H4 (cell line): ENCODE results near the gene LENG8. TPM values are rescaled to one million over a fixed set of nuclear protein-coding genes. Genes with fewer than 3 reads are reported as not detected.

Experiments used
- DNase-seq: peaks from one replicate; pipeline ENCODE4 v3.0.0-alpha.2; 2015; ENCODE audit warnings: low spot score
- total RNA-seq: library from RNA; depleted of rRNA; stranded (reverse); fragments of >200 nt; shearing (Covaris generic); gene quantifications from 2 replicates; pipeline ENCODE4 v1.2.3, GENCODE V29; 2014; rRNA removed

Gene LENG8
- total RNA-seq, result 4.3 and 4.6 TPM in 2 replicates

DNA sequence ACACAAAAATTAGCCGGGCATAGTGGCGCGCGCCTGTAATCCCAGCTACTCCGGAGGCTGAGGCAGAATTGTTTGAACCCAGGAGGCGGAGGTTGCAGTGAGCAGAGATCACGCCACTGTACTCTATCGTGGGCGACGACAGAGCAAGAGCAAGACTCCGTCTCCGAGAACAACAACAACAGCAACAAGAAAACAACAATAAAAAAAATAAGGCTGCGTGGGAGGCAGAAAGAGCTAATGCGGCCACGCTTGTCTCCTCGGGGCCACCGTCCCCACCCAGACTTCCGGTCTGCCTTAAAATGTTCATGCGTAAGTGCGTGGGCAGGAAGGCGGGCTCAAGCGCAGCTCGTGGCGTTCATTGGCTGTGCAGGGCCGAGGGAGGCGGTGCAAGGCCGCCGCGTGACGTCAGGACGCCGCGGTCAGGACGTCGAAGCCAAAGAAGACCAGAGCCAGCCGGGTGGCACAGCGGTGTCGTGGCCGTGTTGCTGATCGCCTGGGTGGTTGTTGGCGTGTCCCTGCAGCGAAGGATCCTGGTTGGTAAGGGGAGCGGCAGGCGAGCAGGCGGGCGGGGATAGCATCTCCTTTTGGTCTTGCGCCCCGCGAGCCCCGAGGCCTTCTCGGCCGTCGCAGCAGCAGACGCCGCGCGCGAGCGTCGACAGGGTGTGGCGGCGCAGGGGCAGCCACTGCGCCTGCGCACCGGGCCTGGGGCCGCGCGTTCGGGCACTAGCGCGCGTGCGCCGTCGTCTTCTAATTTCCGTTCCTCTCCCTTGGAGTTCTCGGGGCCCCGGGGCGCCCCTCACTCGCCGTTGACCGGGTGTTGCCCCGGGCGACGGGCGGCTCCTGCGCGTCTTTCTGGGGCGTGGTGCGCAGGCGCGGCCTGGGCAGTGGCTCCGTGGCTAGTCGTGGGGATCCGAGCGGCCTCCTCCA, at the start of gene LENG8:
LENG8 (plus strand) TSS at position 426 of the 927 bp plus-strand sequence. CDS start 2,146 bp downstream, outside the sequence.
- DNase-seq, result peak; percentile 100

DNA sequence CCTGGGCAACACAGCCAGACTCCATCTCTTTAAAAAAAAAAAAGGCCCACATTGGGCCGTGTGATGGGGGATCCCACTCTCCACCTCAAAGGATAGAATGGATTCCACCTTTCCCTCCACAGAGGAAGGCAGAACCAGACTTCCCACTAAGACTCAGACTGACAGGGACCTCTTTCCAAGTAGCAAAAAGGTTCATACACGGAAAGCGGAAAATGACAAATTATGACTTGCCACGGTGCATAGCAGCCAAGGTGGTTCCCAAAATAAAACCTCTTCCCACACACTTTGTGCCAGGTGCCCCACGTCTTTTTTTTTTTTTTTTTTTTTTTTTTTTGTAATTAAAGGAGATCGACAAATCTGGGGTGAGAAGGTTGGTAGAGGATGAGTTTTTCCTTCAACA, 48.1 kb upstream of the LENG8 start:
- no peak for DNase-seq

DNA sequence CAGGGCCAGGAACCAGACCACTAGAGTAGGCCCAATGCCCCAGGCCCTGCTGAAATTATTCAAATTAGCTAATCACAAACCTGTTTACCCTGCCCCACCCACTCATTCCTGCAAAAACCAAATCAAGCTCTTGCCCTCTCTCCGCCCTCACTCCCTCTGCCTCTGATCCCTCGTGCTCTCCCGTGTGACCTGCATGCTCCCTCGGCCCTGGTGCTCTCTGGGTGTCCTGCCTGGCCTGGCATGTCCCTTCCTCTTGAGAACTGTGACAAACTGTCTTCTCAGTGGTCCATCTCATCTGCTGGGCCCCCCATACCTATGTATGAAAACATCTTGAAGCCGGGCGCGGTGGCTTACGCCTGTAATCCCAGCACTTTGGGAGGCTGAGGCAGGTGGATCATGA, 45.9 kb upstream of the LENG8 start:
- no peak for DNase-seq

DNA sequence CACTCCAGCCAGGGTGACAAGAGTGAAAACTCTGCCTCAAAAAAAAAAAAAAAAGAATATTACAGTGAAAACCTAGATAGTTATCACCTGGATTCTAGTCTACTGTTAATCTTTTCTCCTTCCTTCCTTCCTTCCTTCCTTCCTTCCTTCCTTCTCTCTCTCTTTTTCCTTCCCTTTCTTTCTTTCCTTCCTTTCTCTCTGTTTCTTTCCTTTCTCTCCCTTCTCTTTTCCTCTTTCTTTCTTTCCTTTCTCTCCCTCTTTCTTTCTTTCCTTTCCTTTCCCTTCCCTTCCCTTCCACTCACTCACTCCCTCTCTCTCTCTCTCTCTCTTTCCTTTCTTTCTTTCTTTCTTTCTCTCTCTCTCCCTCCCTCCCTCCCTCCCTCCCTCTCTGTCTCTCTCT, 43.4 kb upstream of the LENG8 start:
- no peak for DNase-seq

DNA sequence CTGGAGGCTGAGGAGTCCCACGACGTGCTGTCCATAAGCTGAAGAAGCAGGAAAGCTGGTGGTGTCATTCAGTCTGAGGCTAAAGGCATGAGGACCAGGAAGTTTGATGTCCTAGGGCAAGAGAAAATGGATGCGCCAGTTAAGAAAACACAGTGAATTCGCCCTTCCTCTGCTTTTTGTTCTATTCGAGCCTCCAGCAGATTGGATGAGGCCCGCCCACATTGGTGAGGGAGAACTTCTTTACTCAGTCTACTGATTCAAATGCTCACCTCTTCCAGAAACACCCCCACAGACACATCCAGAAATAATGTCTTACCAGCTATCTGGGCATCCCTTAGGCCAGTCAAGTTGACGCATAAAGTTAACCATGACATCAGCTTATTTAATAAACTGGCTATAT, 41.2 kb upstream of the LENG8 start:
- DNase-seq, result no peak

DNA sequence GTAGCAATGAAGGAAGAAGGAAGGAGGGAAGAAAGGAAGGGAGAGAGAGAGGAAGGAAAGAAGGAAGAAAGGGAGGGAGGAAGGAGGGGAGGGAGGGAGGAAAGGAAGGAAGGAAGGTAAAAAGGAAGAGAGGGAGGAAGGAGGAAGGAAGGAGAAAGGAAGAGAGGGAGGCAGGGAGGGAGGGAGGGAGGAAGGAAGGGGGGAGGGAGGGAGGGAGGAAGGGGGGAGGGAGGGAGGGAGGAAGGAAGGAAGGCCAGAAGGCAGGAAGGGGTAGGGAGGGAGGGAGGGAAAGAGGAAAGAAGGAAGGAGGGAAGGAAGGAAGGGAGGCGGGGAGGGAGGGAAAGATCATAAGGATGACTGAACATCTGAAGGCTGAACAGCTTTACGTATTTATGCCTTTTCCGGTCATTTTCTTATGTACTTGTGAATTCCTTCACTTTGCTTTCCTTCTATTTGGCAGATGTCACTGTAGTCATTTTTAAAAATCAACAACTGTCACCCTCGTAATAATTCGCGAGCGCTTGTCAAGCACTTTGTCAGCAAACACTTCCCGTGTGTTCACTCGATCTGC, 40.5 kb upstream of the LENG8 start:
- DNase-seq, result no peak

DNA sequence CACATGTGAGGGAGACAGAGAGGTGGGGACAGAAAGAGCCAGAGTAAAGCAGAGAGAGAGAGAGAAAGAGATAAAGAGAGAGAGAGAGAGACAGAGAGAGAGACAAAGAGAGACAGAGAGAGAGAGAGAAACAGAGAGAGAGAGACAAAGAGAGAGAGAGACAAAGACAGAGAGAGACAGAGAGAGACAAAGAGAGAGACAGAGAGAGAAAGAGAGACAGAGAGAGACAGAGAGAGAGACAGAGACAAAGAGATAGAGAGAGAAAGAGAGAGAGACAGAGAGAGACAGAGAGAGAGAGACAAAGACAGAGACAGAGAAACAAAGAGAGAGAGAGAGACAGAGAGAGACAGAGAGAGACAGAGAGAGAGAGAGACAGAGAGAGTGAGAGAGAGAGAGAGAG, 38.0 kb upstream of the LENG8 start:
- no peak for DNase-seq

DNA sequence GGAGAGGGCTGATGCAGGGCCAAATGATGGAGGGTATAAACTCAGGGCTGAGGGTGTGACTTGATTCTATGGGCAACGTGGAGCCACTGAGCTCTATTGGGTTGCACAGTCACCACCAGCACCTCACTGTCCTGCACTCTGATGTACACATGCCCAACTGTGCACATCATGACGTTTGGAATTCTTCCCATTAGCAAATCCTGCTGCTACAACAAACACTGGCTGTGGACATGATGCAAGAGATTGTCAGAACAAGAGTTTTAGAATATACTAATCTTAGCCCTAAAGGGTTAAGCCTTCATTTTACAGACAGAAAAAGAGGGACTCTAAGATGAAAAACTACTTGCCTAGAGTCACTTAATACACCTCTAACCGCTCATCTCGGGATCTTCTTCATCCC, 36.1 kb upstream of the LENG8 start:
- DNase-seq, result no peak

DNA sequence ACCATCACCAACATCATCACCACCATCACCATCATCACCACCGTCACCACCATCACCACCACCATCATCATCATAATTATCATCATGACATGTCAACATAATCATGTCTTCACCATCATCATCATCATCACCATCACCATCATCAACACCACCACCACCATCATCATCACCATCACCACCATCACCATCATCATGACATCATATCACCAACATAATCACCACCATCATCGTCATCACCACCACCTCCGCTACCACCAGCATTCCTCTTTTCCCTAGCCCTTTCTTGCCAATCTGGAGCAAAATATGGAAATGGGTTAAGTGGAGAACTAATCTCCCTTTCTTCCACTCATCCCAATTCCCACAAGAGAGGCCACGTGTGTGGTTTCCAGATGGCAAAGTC, 34.8 kb upstream of the LENG8 start:
- no peak for DNase-seq

DNA sequence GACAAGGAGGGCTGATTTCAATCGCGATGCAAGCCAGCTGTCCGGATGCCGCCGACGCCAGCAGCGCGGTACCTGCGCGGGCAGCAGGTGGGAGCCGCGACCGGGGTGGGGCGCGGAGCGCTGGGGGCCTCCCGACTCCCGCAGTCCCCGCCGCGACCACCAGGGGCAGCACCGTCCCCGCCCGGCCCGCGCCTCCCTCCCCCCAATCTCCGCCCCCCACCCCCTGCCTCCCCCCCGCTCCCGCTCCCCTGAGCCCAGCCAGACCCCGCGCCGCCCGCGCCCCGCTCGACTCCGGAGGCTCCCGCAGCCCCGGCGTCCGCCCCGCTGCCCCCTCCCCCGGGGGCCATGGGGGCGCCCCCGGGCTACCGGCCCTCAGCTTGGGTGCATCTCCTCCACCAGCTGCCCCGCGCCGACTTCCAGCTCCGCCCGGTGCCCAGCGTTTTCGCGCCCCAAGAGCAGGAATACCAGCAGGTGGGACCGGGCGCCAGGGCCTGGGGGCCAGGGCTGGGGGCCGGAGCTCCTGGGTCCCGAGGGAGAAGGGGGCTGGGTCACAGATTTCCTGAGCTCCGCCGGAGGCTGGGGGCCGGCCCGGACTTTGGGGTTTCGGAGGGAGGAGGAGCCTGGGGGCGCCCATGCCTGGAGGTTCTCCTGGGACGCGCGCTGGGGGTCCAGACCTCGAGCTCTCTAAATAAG, 33.6 kb upstream of the LENG8 start, which contains the start of gene TTYH1:
TTYH1 (plus strand) TSS at position 257 of the 693 bp plus-strand sequence; CDS start at position 346, 89 bp downstream.
- DNase-seq, result no peak

DNA sequence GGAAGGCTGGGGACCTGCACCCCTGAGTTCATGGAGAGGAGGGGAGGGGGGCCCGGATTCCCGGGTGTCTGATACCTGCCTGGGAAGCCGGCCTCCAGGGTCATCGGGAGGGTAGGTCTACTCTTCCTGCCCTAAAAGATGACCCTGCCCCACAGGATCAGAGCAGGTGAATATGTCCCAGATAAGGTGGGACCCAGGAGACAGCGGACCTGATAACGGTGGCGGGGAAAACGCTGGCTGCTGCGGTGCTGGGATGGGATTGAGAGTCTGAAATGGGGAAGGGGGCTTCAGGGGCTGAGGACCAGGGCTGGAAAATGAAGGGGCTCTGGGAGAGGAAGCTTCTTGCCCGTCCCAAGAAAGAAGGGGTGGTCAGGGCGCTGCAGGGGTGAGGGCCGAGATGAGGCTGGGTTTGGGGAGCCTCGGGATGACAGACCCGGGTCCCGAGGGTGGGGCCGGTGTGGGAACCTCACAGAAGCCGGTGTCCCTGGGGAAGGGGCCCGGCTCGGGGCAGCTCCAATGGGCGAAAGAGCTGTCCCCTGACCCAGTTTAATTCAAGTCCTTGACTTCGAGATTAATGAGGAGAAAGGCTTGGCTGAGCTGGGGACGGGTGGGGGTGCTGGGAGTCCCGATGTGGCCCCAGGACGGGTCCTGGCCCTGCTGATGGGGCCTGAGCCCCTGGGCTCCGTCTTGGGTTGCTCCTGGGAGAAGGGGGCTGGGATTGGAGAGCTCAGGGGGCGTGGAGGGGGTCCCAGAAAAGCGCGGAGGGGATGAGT, 32.9 kb upstream of the LENG8 start:
- no peak for DNase-seq

DNA sequence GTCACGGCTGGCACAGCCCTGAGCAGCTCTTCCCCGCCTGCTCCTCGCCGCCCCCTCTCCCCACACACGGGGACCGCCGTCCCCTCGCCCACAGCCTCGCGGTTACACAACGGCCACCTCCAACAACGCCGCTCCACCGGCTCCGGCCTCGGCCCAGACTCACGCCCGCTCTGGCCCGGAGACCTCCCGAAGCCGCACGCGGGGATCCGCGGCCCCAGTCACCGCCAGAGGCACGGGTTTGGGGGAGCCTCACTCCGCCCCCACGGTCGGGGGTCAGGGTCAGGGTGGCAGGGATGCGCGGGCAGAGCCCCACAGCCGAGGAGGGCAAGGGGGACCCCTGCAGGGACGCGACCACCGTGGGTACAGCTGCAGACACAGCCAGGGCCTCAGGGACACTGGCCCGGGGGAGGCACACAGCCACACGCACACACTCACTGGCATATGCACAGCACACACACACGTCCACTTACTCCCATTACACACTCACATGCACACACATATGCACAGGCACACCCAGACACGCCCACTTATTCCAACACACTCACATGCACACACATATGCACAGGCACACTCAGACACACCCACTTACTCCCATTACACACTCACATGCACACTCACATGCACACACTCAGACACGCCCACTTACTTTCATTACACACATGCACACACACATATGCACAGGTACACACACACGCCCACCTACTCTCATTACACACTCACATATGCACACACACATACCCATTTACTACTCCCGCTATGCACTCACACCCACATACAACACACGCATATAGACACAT, 32.1 kb upstream of the LENG8 start:
- no peak for DNase-seq

DNA sequence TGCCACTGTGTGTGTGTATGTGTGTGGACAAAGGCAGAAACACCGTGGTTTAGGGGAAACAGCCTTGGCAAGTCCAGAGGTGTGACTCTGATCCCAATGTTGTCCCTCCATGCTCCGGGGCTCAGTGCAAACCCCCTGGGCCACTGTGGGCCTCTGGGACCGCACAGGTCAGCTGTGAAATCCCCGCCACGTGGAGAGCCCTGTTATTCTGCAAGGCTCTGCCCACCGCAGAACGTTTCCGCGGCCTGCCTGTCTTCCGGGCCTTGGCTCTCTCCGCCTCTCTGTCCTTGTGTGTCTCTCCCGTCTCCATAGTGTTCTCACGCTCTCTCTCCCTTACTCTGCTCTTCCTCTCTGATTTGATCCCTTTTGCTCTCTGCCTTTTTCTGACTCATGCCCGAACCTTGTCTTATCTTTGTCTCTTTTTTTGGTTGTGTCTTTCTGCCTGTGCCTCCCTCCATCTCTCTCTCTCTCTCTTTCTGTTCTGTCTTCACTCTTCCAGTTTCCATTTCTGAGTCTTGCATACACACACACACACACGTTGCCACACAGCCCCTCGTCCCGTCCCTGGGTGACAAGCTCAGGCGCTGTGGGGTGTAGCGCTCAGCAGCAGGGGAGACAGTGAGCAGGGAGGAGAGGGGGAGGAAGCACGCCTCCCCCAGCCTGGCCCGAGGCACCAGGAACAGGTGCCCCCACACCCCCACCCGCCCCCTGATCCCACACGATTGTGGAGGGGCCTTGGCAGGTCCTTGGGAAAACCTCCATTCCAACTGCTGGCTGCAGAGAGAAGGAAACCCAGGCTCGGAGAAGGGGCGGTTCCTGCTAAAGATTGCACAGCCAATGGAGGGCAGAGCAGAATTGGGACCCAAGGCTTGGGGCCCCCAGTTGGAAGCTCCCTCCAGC, 30.7 kb upstream of the LENG8 start:
- DNase-seq, result no peak

DNA sequence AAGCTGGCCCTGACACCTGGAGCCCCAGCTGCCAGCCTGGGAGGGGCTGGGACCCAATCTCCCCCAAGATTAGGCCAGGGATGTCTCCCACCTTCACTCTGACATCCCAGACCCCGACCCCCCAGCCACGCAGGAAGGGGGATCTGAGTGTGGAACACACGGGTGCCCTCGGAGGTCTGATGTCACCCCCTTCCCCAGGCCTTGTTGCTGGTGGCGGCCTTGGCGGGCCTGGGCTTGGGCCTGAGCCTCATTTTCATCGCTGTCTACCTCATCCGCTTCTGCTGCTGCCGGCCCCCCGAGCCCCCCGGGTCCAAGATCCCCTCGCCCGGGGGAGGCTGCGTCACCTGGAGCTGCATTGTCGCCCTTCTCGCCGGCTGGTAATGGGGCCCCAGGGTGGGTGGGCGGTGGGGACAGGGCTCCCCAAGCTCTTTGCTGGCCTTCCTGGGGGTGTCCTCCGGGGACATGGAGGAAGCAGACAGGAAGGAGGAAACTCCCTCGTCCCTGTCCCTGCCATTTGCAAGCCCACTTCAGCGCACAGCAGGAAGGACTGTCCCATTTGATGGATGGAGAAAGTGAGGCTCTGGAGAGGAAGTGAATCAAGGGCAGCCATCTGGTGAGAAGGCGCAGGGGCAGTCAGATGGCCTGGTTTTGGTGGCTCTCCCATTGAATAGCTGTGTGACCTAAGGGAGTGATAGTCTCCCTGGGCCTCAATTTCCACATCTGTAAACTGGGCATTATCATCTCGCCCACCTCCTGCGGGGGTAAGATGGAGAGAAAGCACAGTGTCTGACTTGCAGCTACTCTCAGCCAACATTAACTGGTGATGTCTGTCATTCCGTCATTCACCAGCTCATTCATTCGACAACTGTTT, 29.8 kb upstream of the LENG8 start:
- no peak for DNase-seq

DNA sequence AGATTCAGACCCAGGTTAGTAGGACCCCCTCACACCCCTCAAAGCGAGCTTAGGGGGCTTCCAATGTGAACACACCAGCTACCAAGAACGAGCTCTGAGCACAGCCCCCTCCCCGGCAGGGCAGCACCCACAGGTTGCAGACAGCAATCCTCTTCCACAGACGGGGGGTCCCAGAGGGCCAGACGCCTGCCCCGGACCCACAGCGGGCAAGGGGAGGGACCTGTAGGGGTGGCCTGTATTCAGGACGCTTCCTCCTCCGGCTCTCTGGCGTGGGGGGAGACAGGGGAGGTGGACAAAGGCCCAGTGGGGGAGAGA, 29.0 kb upstream of the LENG8 start:
- DNase-seq, result no peak

DNA sequence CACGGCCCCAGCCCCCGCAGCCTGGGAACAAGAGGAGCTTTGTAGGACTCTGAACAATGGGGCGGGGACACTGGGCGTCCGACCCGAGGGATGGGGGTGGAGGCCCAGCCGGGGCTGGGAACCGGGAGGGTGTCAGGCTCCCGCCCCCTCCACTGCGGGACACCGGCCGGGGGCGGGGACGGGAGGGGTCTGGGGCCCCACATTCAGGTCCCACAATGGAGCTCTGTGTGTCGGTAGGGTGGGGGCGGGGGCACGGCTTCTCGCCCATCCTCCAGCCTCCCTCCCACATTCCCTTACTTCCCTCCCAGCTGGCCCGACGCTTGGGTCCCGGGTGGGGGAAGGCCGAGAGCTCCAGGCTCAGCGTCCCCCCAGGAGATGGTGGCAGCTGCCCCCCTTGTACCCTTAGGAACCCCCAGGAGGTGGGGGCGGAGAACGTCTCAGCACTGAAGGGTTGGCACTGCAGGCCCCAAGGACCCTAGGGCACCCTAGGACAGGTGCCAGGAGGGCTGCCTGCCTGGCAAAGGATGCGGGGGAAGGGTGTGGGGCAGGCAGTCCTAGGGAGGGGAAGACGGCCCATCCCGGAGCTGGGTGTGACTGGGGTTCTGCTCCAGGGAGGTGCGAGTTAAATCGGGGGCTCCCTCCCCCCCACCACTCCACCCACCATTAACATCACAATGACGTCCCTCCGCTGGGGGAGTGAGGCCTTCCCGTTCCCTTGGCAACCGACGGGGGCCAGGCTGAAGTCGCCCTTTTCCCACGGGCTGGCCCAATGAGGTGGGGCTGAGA, 28.4 kb upstream of the LENG8 start:
- DNase-seq, result no peak

DNA sequence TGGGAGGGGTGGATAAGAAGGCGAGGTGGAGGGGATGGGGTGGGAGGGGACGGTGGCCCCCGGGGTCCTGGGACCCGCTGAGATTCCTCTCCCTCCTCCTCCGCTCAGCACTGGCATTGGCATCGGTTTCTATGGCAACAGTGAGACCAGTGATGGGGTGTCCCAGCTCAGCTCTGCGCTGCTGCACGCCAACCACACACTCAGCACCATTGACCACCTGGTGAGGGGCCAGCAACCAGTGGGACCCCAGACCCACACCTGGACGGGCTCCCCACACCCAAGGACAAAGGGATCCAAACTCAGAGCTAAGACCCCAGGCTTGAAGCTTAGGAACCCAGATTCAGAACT, 27.9 kb upstream of the LENG8 start:
- no peak for DNase-seq

DNA sequence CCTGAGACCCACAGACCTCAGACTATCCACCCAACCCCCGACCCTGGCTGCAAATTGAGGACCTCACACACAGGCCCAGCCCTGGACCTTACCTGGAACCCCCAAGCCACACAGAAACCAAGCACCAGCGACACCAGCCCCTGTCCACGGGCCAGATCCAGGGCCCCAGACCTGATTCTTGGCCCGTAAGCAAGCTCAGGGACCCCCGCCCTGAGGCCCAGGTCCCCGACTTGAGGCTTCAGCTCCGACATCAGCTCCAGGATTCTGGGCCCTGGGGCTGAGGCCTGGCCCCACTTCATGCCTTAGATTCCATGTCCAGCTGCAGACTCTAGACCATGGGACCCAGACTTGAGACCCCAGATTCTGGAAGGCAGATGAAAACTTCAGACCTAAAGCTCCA, 27.5 kb upstream of the LENG8 start:
- DNase-seq, result no peak
